ENCODE results near the gene PRPF39.
"Not testable (repeated sequence)": the region's sequence is repeated elsewhere in the genome, so short reads cannot be mapped to it uniquely, and the experiment has no call there.

PRPF39 gene

DNA sequence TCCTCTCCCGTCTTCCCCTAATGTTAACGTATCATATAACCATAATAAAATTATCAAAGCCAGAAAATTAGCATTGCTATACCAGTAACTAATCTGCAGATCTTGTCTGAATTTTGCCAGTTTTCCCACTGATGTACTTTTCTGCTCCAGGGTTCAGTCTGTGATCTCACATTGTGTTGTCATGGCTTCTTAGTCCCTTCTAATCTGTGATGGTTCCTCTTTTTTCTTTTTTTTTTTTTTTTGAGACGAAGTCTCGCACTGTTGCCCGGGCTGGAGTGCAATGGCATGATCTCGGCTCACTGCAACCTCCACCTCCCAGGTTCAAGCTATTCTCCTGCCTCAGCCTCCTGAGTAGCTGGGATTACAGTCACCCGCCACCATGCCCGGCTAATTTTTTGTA lies 58.2 kb downstream of the PRPF39 start:
- H3K9ac ChIP-seq (ENCODE audit: low read depth, low read length); H3K4me1 ChIP-seq (ENCODE audit: insufficient read depth, low read length); H3K4me3 ChIP-seq (ENCODE audit: low read length); H3K9me3 ChIP-seq (ENCODE audit: insufficient read depth, low read depth, low read length); H3K27ac ChIP-seq (ENCODE audit: low read length); H3K27me3 ChIP-seq (ENCODE audit: insufficient read depth, low read length): not testable (repeated sequence)
- peaks cover 12% of the 10 kb centered on the region; the same call in 1 of the 2 replicates for H3K36me3 ChIP-seq (ENCODE audit: insufficient read depth, low read depth, low read length)

DNA sequence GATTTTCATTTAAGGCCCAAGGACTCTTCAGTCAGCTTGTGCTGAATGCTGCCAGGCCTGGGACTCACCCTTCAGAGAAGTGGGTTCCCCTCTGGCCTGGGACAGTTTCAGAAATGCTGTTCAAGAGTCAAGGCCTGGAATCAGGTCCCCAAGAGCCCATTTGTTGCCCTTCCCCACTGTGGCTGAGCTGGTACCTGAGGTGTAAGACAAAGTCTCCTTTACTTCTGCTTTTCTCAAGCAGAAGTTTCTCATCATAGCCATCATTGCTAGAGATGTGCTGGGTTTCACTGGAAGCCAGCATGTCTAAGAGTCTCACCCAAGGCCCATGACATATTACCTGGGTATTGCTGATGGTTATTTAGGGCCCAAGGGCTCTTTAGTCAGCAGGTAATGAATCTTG lies 60.7 kb downstream of the PRPF39 start:
- H3K36me3 ChIP-seq (ENCODE audit: insufficient read depth, low read depth, low read length): peaks cover 13% of the 10 kb centered on the region
- H3K9ac ChIP-seq (ENCODE audit: low read depth, low read length): no peak overlapping the region
- no peak overlapping the region for H3K4me3 ChIP-seq (ENCODE audit: low read length)
- no peak overlapping the region for H3K27ac ChIP-seq (ENCODE audit: low read length)
- no peaks in the 10 kb centered on the region for H3K9me3 ChIP-seq (ENCODE audit: insufficient read depth, low read depth, low read length)
- H3K27me3 ChIP-seq (ENCODE audit: insufficient read depth, low read length): no peaks in the 10 kb centered on the region
- H3K4me1 ChIP-seq (ENCODE audit: insufficient read depth, low read length): 0 out of 2 replicates have a peak, but pooled peaks cover 3% of the 10 kb centered on the region

DNA sequence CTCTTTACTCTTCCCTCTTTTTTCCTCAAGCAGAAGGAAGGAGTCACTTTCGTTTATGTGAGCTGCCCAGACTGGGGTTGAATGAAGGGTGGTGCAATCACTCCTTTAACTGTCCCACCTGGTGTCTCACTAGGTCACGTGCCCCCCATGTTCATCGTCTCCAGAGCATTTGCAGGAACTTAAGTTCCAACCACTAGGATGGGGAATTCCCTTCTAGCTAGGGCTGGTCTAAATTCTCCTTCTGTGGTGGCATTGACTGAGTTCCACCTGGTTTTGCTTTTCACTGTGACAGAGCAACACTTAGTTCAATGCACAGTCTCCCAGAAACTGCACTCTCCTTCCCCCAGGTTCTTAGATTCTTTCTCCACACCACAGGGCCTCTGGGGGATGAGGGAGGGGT lies 61.3 kb downstream of the PRPF39 start:
- H3K9ac ChIP-seq (ENCODE audit: low read depth, low read length): no peak overlapping the region
- H3K27ac ChIP-seq (ENCODE audit: low read length): no peak overlapping the region
- H3K4me1 ChIP-seq (ENCODE audit: insufficient read depth, low read length): 0 out of 2 replicates have a peak, but pooled peaks cover 3% of the 10 kb centered on the region
- no peaks in the 10 kb centered on the region for H3K27me3 ChIP-seq (ENCODE audit: insufficient read depth, low read length)
- H3K36me3 ChIP-seq (ENCODE audit: insufficient read depth, low read depth, low read length): peaks cover 17% of the 10 kb centered on the region
- H3K4me3 ChIP-seq (ENCODE audit: low read length): no peak overlapping the region
- H3K9me3 ChIP-seq (ENCODE audit: insufficient read depth, low read depth, low read length): no peaks in the 10 kb centered on the region

DNA sequence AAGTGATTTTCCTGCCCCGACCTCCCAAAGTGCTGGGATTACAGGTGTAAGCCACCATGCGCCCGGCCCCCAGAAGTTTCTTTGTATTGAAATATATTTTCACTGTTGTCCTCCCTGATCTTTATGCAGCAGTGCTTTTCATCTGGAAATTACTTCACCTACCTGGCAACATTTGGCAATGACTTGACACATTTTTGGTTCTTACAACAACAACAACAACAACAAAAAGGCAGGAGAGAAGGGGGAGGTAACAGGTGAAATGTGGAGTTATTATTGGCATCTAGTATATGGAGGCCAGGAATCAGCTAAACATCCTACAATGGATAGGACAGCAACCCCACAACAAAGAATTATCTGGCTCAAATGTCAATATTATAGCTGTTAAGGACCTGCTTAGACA lies 65.7 kb downstream of the PRPF39 start:
- Histone ChIP-seq H3K9me3 (ENCODE audit: insufficient read depth, low read depth, low read length) (no peaks in the 10 kb centered on the region), H3K36me3 (ENCODE audit: insufficient read depth, low read depth, low read length) (peaks cover 19% of the 10 kb centered on the region), H3K9ac (ENCODE audit: low read depth, low read length) (no peak overlapping the region), H3K4me3 (ENCODE audit: low read length) (no peak overlapping the region), H3K27me3 (ENCODE audit: insufficient read depth, low read length) (no peaks in the 10 kb centered on the region), H3K4me1 (ENCODE audit: insufficient read depth, low read length) (peaks cover 7% of the 10 kb centered on the region; the same call in 1 of the 2 replicates), H3K27ac (ENCODE audit: low read length) (no peak overlapping the region)

DNA sequence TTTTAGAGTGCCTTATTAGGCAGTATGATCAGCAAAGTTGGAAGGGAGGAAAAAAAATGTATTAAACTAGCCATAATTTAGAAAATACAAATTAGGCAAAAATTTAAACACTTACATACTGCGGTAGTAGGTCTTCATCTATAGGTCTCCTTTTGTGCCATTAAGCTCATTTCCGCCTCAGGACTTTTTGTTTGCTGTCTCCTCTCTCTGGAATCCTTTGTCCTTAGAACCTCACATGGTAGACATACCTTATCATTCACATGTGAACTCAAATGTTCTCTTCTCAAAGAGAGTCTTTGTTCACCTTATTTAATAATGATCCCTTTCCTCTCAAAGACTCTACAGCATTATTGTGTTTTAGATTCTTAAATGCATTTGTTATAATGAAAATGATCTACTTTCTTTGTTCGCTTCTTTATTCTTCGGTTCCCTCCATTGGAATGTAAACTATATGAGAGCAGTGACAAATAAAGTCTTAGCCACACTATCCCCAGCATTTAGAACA lies 66.5 kb downstream of the PRPF39 start:
- Histone ChIP-seq H3K9me3 (ENCODE audit: insufficient read depth, low read depth, low read length) (no peaks in the 10 kb centered on the region), H3K9ac (ENCODE audit: low read depth, low read length) (no peak overlapping the region), H3K36me3 (ENCODE audit: insufficient read depth, low read depth, low read length) (peaks cover 11% of the 10 kb centered on the region), H3K27ac (ENCODE audit: low read length) (no peak overlapping the region), H3K4me1 (ENCODE audit: insufficient read depth, low read length) (peaks cover 7% of the 10 kb centered on the region; the same call in 1 of the 2 replicates), H3K27me3 (ENCODE audit: insufficient read depth, low read length) (no peaks in the 10 kb centered on the region), H3K4me3 (ENCODE audit: low read length) (no peak overlapping the region)

DNA sequence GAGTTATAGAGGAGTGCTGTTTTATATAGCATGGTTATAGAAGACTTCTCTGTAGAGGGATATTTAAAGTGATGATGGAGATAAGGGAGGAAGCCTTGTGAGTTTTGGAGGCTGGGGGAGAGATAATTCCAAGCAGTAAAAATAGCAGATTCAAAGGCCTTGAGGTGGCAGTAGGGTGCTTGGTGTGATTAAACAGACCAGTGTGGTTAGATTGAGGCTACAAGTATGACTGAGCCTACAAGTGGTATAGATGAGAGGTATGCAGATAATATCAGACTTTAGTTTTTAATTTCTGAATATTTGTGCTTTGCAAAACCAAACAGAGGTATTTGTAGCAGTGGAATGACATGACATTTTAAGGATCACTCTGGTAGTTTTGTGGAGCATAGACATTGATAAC lies 72.2 kb downstream of the PRPF39 start:
- peaks cover 16% of the 10 kb centered on the region; the same call in 1 of the 2 replicates for H3K36me3 ChIP-seq (ENCODE audit: insufficient read depth, low read depth, low read length)
- H3K9ac ChIP-seq (ENCODE audit: low read depth, low read length): no peak overlapping the region
- no peak overlapping the region for H3K4me3 ChIP-seq (ENCODE audit: low read length)
- H3K9me3 ChIP-seq (ENCODE audit: insufficient read depth, low read depth, low read length): no peaks in the 10 kb centered on the region
- H3K27me3 ChIP-seq (ENCODE audit: insufficient read depth, low read length): no peaks in the 10 kb centered on the region
- H3K4me1 ChIP-seq (ENCODE audit: insufficient read depth, low read length): no peaks in the 10 kb centered on the region
- H3K27ac ChIP-seq (ENCODE audit: low read length): no peak overlapping the region
